CD14-positive monocyte (primary cell): Measurements from ENCODE around the gene ASB1. TPM values are rescaled to one million over a fixed set of nuclear protein-coding genes. Genes with fewer than 3 reads are reported as not detected.
A peak's percentile ranks its signal among the peaks of the same experiment; 100 is the strongest.

Experiments used
- DNase-seq, 3 donors: peaks; one replicate each; pipeline ENCODE4 v3.0.0-alpha.2; 2011 to 2022
- H2AFZ ChIP-seq: 2 replicates; pipeline ENCODE4 v1.6.0; 2012; ENCODE audit warnings: mild to moderate bottlenecking, low read depth, low read length, inconsistent platforms; ENCODE audit not compliant: insufficient read depth, poor library complexity, severe bottlenecking
- H3K27ac ChIP-seq, 2 donors: 1 replicate in 1 of 2; 2 replicates in 1 of 2; pipeline ENCODE4 v1.5.1; 2012 to 2013; ENCODE audit warnings: low read length in 2 of 2, control low read depth in 1 of 2, inconsistent platforms in 1 of 2, low read depth in 1 of 2, mild to moderate bottlenecking in 1 of 2
- H3K27me3 ChIP-seq, 2 donors: one replicate each; pipeline versions ENCODE4 v1.6.0 to v1.6.1; 2011 to 2013; ENCODE audit warnings: low read length in 2 of 2; ENCODE audit not compliant: control insufficient read depth in 2 of 2, insufficient read depth in 2 of 2
- H3K36me3 ChIP-seq, 2 donors: replicated peaks in 1 of 2; 1 replicate in 1 of 2; 2 replicates in 1 of 2; pipeline versions ENCODE4 v1.5.1 to v1.6.1; 2012 to 2013; ENCODE audit warnings: low read length in 2 of 2, control low read depth in 1 of 2, inconsistent platforms in 1 of 2, mild to moderate bottlenecking in 1 of 2; ENCODE audit not compliant: insufficient read depth in 2 of 2, control insufficient read depth in 1 of 2
- H3K4me1 ChIP-seq, 2 donors: 1 replicate in 1 of 2; 2 replicates in 1 of 2; pipeline versions ENCODE4 v1.5.1 to v1.6.1; 2012 to 2013; ENCODE audit warnings: low read length in 2 of 2, control low read depth in 1 of 2, inconsistent platforms in 1 of 2, mild to moderate bottlenecking in 1 of 2, moderate library complexity in 1 of 2; ENCODE audit not compliant: insufficient read depth in 2 of 2, control insufficient read depth in 1 of 2
- H3K4me2 ChIP-seq: replicated peaks from 2 replicates; pipeline ENCODE3; 2012; ENCODE audit warnings: low read length, moderate library complexity, mild to moderate bottlenecking; ENCODE audit not compliant: poor library complexity, severe bottlenecking; ENCODE audit errors: extremely low read depth
- H3K4me3 ChIP-seq, 3 experiments: fragments of 200-600 bp in 1 of 3; sonication (generic) in 1 of 3; replicated peaks in 1 of 3; 1 replicate in 2 of 3; 2 replicates in 1 of 3; pipeline ENCODE4 v1.5.1; 2011 to 2013; ENCODE audit warnings: low read length in 3 of 3, mild to moderate bottlenecking in 3 of 3, control low read depth in 2 of 3, low read depth in 2 of 3, inconsistent platforms in 1 of 3, moderate library complexity in 1 of 3
- H3K79me2 ChIP-seq: 2 replicates; pipeline ENCODE4 v1.6.0; 2012; ENCODE audit warnings: mild to moderate bottlenecking, control low read depth, inconsistent platforms, low read length, moderate library complexity; ENCODE audit not compliant: insufficient read depth
- H3K9ac ChIP-seq: 2 replicates; pipeline ENCODE4 v1.6.0; 2017; ENCODE audit warnings: low read length, mild to moderate bottlenecking; ENCODE audit not compliant: insufficient read depth, poor library complexity, severe bottlenecking
- H3K9me3 ChIP-seq, 2 donors: replicated peaks in 1 of 2; 1 replicate in 1 of 2; 2 replicates in 1 of 2; pipeline versions ENCODE4 v1.5.1 to v1.6.1; 2012 to 2013; ENCODE audit warnings: low read length in 2 of 2, control low read depth in 1 of 2; ENCODE audit not compliant: control insufficient read depth in 1 of 2, insufficient read depth in 1 of 2
- H4K20me1 ChIP-seq: 2 replicates; pipeline ENCODE4 v1.6.0; 2012; ENCODE audit warnings: mild to moderate bottlenecking, low read length, control low read depth, moderate library complexity; ENCODE audit not compliant: insufficient read depth
- H3K27ac Mint-ChIP-seq, 7 donors: one replicate each; pipeline ENCODE4 v1.8.0; 2020; ENCODE audit warnings: mild to moderate bottlenecking in 7 of 7, mixed read lengths in 7 of 7, moderate library complexity in 6 of 7, inconsistent platforms in 2 of 7
- H3K27me3 Mint-ChIP-seq, 3 donors: one replicate each; pipeline ENCODE4 v1.8.0; 2021 to 2022; ENCODE audit warnings: low read depth in 3 of 3, mild to moderate bottlenecking in 3 of 3, mixed read lengths in 3 of 3, moderate library complexity in 3 of 3, inconsistent platforms in 1 of 3
- H3K36me3 Mint-ChIP-seq, 2 donors: one replicate each; pipeline ENCODE4 v1.8.0; 2020; ENCODE audit warnings: mixed read lengths in 2 of 2, inconsistent platforms in 1 of 2, mild to moderate bottlenecking in 1 of 2
- H3K4me1 Mint-ChIP-seq: one replicate; pipeline ENCODE4 v1.8.0; 2020; ENCODE audit warnings: mild to moderate bottlenecking, mixed read lengths
- H3K4me3 Mint-ChIP-seq, 2 donors: one replicate each; pipeline ENCODE4 v1.8.0; 2020; ENCODE audit warnings: mild to moderate bottlenecking in 2 of 2, mixed read lengths in 2 of 2, moderate library complexity in 1 of 2
- H3K9me3 Mint-ChIP-seq, 7 donors: one replicate each; pipeline ENCODE4 v1.8.0; 2020 to 2022; ENCODE audit warnings: mixed read lengths in 7 of 7, mild to moderate bottlenecking in 6 of 7, moderate library complexity in 6 of 7, inconsistent platforms in 2 of 7
- WGBS: methylation state at CpG from one replicate; pipeline ENCODE4 v1.1.5; 2013; ENCODE audit warnings: missing lambda C conversion rate; ENCODE audit not compliant: insufficient coverage; 5-methylcytosine and 5-hydroxymethylcytosine counted together
- intact Hi-C, 2 donors: fragments of 100-400 bp; cut with micrococcal nuclease; formaldehyde crosslinking; loops; one replicate each; pipeline versions ENCODE4 v1.15.0 to v1.15.1; 2023
- polyA plus RNA-seq, 3 donors: library from polyadenylated mRNA; depleted of rRNA in 1 of 3; unstranded in 2 of 3; stranded (reverse) in 1 of 3; fragments of 300-500 nt in 2 of 3; fragments of >200 nt in 1 of 3; fragmentation: Illumina TruSeq in 2 of 3; gene quantifications; 1 replicate in 2 of 3; 2 replicates in 1 of 3; pipeline ENCODE4 v1.2.3, GENCODE V29; 2012 to 2021
- TF ChIP-seq, protein P1 (sequence below): fragments of 200-600 bp; IDR thresholded peaks from one replicate; pipeline ENCODE4 v1.8.0; 2022; ENCODE audit warnings: antibody characterized with exemption, mild to moderate bottlenecking

Gene ASB1
- polyA plus RNA-seq, 3 donors = 15.1 to 22.0 (median 16.0) TPM

DNA sequence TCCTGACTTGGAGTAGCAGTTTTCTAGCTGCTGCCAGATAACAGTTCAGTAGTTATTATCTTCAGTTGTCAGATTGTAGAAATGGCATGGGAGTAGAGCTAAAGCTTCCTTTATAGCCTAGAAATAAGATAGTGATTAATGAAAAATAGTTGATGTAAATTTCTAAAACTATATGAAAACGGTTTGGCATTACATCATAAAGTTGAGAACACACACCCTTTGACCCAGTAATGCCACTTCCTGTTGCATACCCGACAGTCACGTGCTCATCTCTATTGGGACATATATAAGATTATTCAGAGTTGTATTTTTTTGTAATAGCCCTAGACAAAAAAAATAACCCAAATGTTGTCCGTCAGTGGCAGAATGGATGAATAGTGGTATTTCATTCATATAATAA is 39.4 kb upstream of the ASB1 start:
- Histone ChIP-seq H3K4me2 (peak overlapping the region; percentile 48), H4K20me1 (no peaks in the 10 kb centered on the region), H3K27ac (peak overlapping the region; percentile 74 to 86), H3K4me3 (peak overlapping the region in 1 of 3 experiments; percentile 53), H3K79me2 (no peaks in the 10 kb centered on the region), H3K9ac (no peak overlapping the region), H3K27me3 (no peaks in the 10 kb centered on the region), H3K9me3 (no peaks in the 10 kb centered on the region), H3K36me3 (no peaks in the 10 kb centered on the region), H2AFZ (peak overlapping the region; percentile 38), H3K4me1 (peaks cover 79 to 89% of the 10 kb centered on the region in 2 donors)
- H3K4me3 Mint-ChIP-seq = no peak overlapping the region
- WGBS = no CpG with 5 or more reads among the region's 4 CpGs
- TF ChIP-seq, protein P1, sequence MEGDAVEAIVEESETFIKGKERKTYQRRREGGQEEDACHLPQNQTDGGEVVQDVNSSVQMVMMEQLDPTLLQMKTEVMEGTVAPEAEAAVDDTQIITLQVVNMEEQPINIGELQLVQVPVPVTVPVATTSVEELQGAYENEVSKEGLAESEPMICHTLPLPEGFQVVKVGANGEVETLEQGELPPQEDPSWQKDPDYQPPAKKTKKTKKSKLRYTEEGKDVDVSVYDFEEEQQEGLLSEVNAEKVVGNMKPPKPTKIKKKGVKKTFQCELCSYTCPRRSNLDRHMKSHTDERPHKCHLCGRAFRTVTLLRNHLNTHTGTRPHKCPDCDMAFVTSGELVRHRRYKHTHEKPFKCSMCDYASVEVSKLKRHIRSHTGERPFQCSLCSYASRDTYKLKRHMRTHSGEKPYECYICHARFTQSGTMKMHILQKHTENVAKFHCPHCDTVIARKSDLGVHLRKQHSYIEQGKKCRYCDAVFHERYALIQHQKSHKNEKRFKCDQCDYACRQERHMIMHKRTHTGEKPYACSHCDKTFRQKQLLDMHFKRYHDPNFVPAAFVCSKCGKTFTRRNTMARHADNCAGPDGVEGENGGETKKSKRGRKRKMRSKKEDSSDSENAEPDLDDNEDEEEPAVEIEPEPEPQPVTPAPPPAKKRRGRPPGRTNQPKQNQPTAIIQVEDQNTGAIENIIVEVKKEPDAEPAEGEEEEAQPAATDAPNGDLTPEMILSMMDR = no peak
- peaks cover 79% of the 10 kb centered on the region for H3K4me1 Mint-ChIP-seq
- no peaks in the 10 kb centered on the region for H3K27me3 Mint-ChIP-seq
- intact Hi-C loops = loop anchor here in 1 of 2 donors (5.0 kb wide), 1 partner anchor 40 kb away; the partner anchor contains the start of gene ASB1
- peaks cover 0 to 15% (median 5%) of the 10 kb centered on the region in 7 donors for H3K9me3 Mint-ChIP-seq
- DNase-seq = peak; percentile 84 to 92 (median 90)
- peak overlapping the region; percentile 85 to 96 (median 92) for H3K27ac Mint-ChIP-seq
- H3K36me3 Mint-ChIP-seq = no peaks in the 10 kb centered on the region

DNA sequence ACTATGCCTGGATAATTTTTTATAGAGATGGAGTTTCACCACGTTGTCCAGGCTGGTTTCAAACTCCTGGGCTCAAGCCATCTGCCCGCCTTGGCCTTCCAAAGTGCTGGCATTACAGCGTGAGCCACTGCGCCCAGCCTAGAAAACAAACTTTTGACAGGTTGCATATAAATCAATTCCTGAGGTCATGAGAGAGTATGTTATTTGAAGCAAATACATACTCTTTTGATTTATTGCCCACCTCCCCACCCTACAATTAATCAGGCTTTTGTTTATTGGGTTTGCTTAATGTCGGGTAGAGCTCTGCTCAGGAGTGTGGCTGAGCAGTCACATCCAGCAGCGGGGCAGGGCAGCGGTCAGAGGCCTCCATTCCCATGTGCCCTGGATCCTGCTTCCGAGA is 37.9 kb upstream of the ASB1 start:
- intact Hi-C loops = loop anchor here in 1 of 2 donors (5.0 kb wide), 1 partner anchor 39 kb away; the partner anchor contains the start of gene ASB1
- Histone ChIP-seq H3K9me3 (no peaks in the 10 kb centered on the region), H3K4me3 (no peak overlapping the region), H3K4me1 (peaks cover 65 to 76% of the 10 kb centered on the region in 2 donors), H3K9ac (no peak overlapping the region), H4K20me1 (no peaks in the 10 kb centered on the region), H3K79me2 (no peaks in the 10 kb centered on the region), H3K27ac (no peak overlapping the region), H3K36me3 (no peaks in the 10 kb centered on the region), H3K27me3 (no peaks in the 10 kb centered on the region), H2AFZ (no peak overlapping the region), H3K4me2 (no peak overlapping the region)
- H3K9me3 Mint-ChIP-seq = peaks cover 0 to 6% (median 3%) of the 10 kb centered on the region in 7 donors
- no peaks in the 10 kb centered on the region for H3K36me3 Mint-ChIP-seq
- H3K27me3 Mint-ChIP-seq = peaks cover 0 to 2% (median 0%) of the 10 kb centered on the region in 3 donors
- peak overlapping the region in 3 of 7 donors; percentile 66 to 86 (median 83) for H3K27ac Mint-ChIP-seq
- no peak overlapping the region for H3K4me3 Mint-ChIP-seq
- TF ChIP-seq, protein P1 = no peak
- peaks cover 65% of the 10 kb centered on the region for H3K4me1 Mint-ChIP-seq
- DNase-seq = no peak
- 93% methylated on average over 3 of the region's 8 CpGs for WGBS
